ENCODE results near the gene ZNF625.
A peak's percentile ranks its signal among the peaks of the same experiment; 100 is the strongest.

ZNF625 gene

GRCh38 chr19:12156223-12157058, at the start of gene ZNF625:
TSS of gene ZNF625 (minus strand) at chr19:12156734. CDS start at chr19:12156558, 176 bp downstream.
- H3K9me3 Mint-ChIP-seq, result no peaks in the 10 kb centered on the region
- ATAC-seq (peak; percentile 91), DNase-seq (peak; percentile 60)
- H3K27ac Mint-ChIP-seq, result peak within 1 kb of the TSS; percentile 39
- peaks cover 5% of the 10 kb centered on the region for H3K36me3 Mint-ChIP-seq (ENCODE audit: low read depth)
- H3K27me3 Mint-ChIP-seq, result peaks cover 4% of the 10 kb centered on the region
- peaks cover 12% of the 10 kb centered on the region for H3K4me1 Mint-ChIP-seq
- H3K4me3 Mint-ChIP-seq, result peak within 1 kb of the TSS; percentile 84

DNA sequence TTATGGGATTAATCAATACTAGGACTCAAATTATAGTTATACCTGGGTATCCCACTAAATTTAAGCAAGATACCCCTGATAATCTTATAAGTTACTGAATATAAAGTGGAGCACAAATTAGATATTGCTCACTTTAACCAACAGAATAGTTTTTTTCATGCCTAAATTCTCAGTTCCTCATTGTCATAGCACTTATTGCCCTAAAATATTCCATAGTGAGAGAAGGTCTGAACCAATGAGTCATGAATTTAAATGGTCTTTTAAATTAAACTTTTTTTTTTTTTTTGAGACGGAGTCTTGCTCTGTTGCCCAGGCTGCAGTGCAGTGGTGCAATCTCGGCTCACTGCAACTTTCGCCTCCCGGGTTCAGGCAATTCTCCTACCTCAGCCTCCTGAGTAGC, 48.8 kb upstream of the ZNF625 start:
- DNase-seq (no peak), ATAC-seq (no peak)
- no peak overlapping the region for H3K4me3 Mint-ChIP-seq
- H3K36me3 Mint-ChIP-seq (ENCODE audit: low read depth), result peaks cover 41% of the 10 kb centered on the region
- no peak overlapping the region for H3K27ac Mint-ChIP-seq
- H3K9me3 Mint-ChIP-seq, result peaks cover 42% of the 10 kb centered on the region
- peaks cover 7% of the 10 kb centered on the region for H3K4me1 Mint-ChIP-seq
- no peaks in the 10 kb centered on the region for H3K27me3 Mint-ChIP-seq

- Mint-ChIP-seq H3K4me3 (no peak overlapping the region), H3K36me3 (ENCODE audit: low read depth) (peaks cover 26% of the 10 kb centered on the region), H3K9me3 (peaks cover 32% of the 10 kb centered on the region), H3K27me3 (no peaks in the 10 kb centered on the region), H3K4me1 (peaks cover 16% of the 10 kb centered on the region), H3K27ac (no peak overlapping the region)
- DNase-seq, result peak; percentile 59
- peak; percentile 78 for ATAC-seq
Measured at GRCh38 chr19:12202250-12202649, 45.7 kb upstream of the ZNF625 start.

DNA sequence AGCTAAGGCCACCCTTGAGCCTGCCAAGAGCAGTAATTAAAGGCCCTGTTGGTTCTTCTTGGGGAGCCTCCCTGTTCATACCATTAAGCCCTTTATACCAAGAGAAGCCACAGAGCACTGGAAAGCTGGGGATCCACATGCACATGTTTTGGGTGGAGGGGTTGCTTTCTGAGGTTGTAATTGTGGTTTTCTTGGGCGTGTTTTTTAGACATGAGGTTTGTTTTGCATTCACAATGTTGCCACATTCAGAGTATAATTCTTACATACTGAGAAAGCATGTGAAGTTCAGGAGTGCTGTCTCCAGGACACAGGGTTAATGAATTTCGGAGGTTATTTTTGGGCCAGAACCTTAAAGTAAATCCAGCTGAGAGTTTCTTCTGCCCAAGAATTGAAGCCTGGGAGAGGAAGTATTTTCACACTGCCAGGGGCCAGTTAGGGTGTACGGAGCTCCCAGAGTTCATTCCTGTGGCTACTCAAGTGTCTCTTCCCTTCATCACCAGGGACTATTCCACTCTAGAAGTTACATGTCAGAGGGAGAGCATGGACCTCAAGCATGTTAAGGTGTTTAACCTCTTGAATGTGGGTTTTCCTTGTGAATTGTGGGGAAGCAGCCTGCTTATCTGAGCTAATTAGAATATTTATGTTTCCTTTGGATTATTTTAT, 43.4 kb upstream of the ZNF625 start:
- H3K27me3 Mint-ChIP-seq, result peaks cover 5% of the 10 kb centered on the region

GRCh38 chr19:12198136-12198535, 41.6 kb upstream of the ZNF625 start:
- DNase-seq (no peak), ATAC-seq (no peak)
- H3K27me3 Mint-ChIP-seq, result peaks cover 5% of the 10 kb centered on the region
- no peak overlapping the region for H3K4me3 Mint-ChIP-seq
- peaks cover 34% of the 10 kb centered on the region for H3K4me1 Mint-ChIP-seq
- no peak overlapping the region for H3K27ac Mint-ChIP-seq
- peaks cover 37% of the 10 kb centered on the region for H3K36me3 Mint-ChIP-seq (ENCODE audit: low read depth)
- peaks cover 25% of the 10 kb centered on the region for H3K9me3 Mint-ChIP-seq

More for the DNA sequence above, 43.4 kb upstream of the ZNF625 start:
- DNase-seq (no peak), ATAC-seq (no peak)
- Mint-ChIP-seq H3K36me3 (ENCODE audit: low read depth) (peaks cover 28% of the 10 kb centered on the region), H3K4me1 (peaks cover 25% of the 10 kb centered on the region), H3K4me3 (no peak overlapping the region), H3K27ac (no peak overlapping the region), H3K9me3 (peaks cover 25% of the 10 kb centered on the region)

DNA sequence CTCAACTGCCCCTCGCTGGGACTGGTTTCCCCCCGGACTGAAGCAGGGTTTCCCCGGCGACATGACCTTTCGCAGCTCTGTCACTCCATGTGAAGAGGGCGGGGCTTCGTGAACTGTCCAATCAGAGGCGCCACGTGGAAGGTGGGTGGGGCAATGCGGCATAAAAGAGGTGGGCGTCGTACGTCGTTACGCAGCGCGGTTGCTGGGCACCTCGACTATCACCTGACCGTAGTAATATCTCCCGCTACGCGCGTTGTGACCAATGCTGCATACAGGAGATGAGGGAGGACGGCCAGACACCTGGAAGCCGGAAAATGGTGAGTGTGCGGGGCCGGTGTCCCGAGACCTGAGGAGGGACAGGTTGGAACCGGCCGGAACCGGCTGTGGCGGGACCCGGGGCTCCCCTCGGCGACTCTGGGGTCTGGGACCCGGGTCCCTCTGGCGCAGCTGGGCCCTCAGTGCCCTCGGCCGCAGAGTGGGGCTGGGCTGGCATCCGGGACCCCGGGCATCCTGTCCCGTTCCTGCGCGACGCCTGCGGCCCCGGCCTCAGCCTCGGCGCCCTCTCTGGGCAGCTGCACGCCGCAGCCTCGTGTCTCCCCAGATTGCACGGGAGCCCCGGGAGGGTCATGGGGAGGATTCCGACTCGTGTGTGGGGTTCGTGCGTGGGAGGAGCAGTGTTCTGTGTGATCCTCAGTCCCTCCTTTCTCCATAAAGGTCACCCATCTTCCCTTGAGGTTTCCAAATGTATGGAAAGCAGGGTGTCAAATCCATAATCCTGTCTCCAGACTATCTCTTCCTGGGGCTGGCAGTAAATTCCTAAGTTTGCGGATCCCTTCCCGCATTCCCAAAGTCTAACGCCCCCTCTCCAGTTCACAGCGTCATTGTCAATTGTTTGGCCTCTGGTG, 38.5 kb upstream of the ZNF625 start:
- H3K4me3 Mint-ChIP-seq, result peak overlapping the region; percentile 80
- H3K27me3 Mint-ChIP-seq, result peaks cover 5% of the 10 kb centered on the region
- peaks cover 28% of the 10 kb centered on the region for H3K4me1 Mint-ChIP-seq
- peak; percentile 81 for DNase-seq
- peak; percentile 86 for ATAC-seq
- H3K9me3 Mint-ChIP-seq, result peaks cover 39% of the 10 kb centered on the region
- H3K36me3 Mint-ChIP-seq (ENCODE audit: low read depth), result peaks cover 63% of the 10 kb centered on the region
- peak overlapping the region; percentile 78 for H3K27ac Mint-ChIP-seq

DNA sequence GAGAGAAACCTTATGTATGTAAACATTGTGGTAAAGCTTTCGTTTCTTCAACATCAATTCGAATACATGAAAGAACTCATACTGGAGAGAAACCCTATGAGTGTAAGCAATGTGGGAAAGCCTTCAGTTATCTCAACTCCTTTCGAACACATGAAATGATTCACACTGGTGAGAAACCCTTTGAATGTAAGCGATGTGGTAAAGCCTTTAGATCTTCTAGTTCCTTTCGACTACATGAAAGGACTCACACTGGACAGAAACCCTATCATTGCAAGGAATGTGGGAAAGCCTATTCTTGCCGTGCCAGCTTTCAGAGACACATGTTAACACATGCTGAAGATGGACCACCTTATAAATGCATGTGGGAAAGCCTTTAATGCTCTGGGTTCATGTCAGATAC, 31.1 kb upstream of the ZNF625 start:
- Mint-ChIP-seq H3K4me1 (peaks cover 3% of the 10 kb centered on the region), H3K9me3 (peaks cover 72% of the 10 kb centered on the region), H3K4me3 (no peak overlapping the region), H3K27me3 (no peaks in the 10 kb centered on the region), H3K36me3 (ENCODE audit: low read depth) (peaks cover 94% of the 10 kb centered on the region), H3K27ac (no peak overlapping the region)
- no peak for DNase-seq
- no peak for ATAC-seq

GRCh38 chr19:12180377-12180776, 23.8 kb upstream of the ZNF625 start:
- H3K9me3 Mint-ChIP-seq, result peaks cover 28% of the 10 kb centered on the region
- DNase-seq, result no peak
- H3K4me1 Mint-ChIP-seq, result peaks cover 10% of the 10 kb centered on the region
- no peak overlapping the region for H3K4me3 Mint-ChIP-seq
- no peak overlapping the region for H3K27ac Mint-ChIP-seq
- peaks cover 87% of the 10 kb centered on the region for H3K36me3 Mint-ChIP-seq (ENCODE audit: low read depth)
- ATAC-seq, result no peak
- H3K27me3 Mint-ChIP-seq, result no peaks in the 10 kb centered on the region

- no peak overlapping the region for H3K4me3 Mint-ChIP-seq
- H3K36me3 Mint-ChIP-seq (ENCODE audit: low read depth), result peaks cover 30% of the 10 kb centered on the region
- no peaks in the 10 kb centered on the region for H3K27me3 Mint-ChIP-seq
- H3K27ac Mint-ChIP-seq, result peak overlapping the region; percentile 9
- no peak for ATAC-seq
- peaks cover 53% of the 10 kb centered on the region for H3K4me1 Mint-ChIP-seq
- no peaks in the 10 kb centered on the region for H3K9me3 Mint-ChIP-seq
- DNase-seq, result no peak
Measured at GRCh38 chr19:12166626-12167025, 10.1 kb upstream of the ZNF625 start.

DNA sequence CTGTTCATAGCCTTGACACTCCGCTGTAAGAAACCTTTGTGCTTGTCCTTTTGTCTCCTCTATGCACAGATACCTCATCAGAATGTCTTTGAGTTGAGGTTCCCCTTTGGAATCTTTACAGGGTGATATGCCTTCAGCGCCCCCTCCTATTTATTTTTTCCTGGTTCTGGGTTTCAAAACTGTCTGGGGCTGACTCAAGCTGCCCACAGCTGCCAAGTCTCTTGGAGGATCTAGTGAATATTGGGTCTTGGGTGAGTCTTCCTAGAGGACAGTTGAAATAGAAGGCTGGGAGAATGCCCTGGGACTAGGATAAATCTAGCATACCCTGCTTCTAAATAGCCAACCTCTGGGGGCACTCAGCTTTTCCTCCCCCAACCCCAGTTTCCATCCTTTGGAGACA, 7.3 kb upstream of the ZNF625 start:
- H3K9me3 Mint-ChIP-seq, result no peaks in the 10 kb centered on the region
- no peaks in the 10 kb centered on the region for H3K27me3 Mint-ChIP-seq
- H3K4me1 Mint-ChIP-seq, result peaks cover 49% of the 10 kb centered on the region
- H3K36me3 Mint-ChIP-seq (ENCODE audit: low read depth), result peaks cover 18% of the 10 kb centered on the region
- ATAC-seq (no peak), DNase-seq (no peak)
- peak overlapping the region; percentile 100 for H3K4me3 Mint-ChIP-seq
- peak overlapping the region; percentile 99 for H3K27ac Mint-ChIP-seq

DNA sequence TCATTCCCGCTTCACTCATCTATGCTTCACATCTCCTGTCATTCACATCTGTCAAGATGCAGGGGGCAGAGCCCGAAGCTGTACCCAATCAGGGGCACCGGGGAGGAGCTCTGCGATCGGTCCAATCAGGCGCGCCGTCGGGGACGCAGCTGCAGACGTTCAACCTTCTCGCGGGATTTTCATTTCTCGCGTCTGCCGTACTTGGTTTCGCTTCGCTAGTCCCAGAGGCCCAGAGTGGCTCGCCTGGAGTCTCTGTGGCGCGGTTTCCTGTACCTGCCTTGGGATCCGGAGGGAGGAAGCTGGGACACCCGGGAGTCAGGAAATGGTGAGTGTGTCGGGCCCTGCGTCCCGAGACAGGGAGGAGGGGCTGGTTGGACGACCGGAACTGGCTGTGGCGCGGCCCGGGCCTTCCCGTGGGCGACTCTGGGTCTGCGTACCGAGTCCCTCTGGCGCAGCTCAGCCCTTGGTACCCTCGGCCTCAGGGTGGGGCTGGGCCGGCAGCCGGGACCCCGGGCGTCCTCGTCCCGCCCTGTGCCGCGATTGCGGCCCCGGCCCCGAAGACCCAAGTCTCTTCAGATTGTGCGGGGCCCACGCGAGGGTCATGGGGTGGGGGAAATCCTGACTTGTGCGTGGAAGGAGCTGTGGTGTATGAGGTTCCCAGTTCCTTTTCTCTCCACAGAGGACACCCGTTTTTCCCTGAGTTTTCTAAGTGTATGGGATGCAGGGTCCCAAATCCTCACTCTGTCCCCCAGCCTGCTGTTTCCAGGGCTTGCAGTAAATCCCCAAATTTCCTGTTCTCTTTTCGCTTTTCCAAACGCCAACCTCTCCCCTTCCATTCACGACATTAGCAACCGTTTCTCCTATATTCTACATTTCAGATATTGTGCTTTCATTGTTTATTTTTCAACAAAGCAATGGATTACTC, 6.6 kb upstream of the ZNF625 start, which contains the start of gene ZNF136:
Gene ZNF136, plus strand, starts transcription at position 215 of the 925 bp plus-strand sequence. Its CDS starts 108 bp downstream, at position 323.
- DNase-seq (peak; percentile 90), ATAC-seq (peak; percentile 99)
- Mint-ChIP-seq H3K36me3 (ENCODE audit: low read depth) (peaks cover 18% of the 10 kb centered on the region), H3K27me3 (no peaks in the 10 kb centered on the region), H3K9me3 (no peaks in the 10 kb centered on the region), H3K4me3 (peak within 1 kb of the TSS; percentile 100), H3K4me1 (peaks cover 49% of the 10 kb centered on the region), H3K27ac (peak within 1 kb of the TSS; percentile 99)

DNA sequence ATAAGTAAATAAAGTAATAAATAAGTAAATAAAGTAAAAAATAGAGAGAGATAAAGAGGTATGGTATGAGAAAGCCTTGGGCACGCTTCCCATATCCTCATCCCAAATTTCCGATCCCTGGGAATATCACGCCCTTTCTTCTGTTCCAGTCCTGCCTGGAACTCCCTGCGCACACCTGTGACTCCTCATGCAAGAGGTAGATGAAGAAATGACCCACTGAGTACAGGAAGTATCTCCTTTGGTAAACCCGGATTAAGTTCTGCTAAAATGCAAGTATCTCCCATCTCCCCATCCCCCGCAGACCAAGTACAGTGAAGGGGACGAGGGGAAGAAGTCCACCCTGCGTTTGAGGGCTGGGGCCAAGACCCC, 6.0 kb upstream of the ZNF625 start:
- Mint-ChIP-seq H3K36me3 (ENCODE audit: low read depth) (peaks cover 16% of the 10 kb centered on the region), H3K4me1 (peaks cover 46% of the 10 kb centered on the region), H3K27ac (peak overlapping the region; percentile 98), H3K9me3 (no peaks in the 10 kb centered on the region), H3K27me3 (no peaks in the 10 kb centered on the region), H3K4me3 (peak overlapping the region; percentile 100)
- no peak for DNase-seq
- no peak for ATAC-seq

DNA sequence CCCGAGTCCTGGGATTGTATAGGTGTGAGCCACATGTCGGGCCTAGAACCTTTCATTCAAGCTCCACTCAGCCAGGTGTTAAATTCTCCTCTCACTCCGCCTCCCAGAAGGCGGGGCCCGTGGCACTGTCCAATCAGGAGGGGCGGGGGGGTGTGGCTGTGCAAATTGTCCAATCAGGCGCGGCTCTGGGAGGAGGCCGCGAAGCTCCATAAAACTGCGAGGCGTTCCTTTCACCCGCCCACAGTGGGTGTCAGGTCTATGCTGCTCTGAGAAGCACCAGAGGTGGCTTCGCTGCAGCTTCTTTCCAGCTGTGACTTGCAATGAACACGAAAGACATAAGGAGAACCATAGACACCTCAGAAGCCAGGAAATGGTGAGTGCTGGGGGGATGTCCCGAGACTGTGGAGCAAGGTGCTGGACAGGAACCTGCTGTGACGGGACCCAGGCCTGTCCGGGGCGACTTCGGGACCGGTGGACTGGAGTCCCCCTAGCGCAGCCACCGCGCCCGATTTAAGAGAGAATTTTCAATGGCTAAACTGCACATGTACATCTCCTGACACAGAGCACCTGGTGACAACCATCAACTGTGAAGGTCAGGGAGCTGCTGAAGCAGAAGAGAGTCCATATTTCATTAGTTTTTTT, 3.4 kb upstream of the ZNF625 start:
- peaks cover 34% of the 10 kb centered on the region for H3K4me1 Mint-ChIP-seq
- H3K9me3 Mint-ChIP-seq, result no peaks in the 10 kb centered on the region
- no peak overlapping the region for H3K4me3 Mint-ChIP-seq
- DNase-seq, result peak; percentile 25
- ATAC-seq, result no peak
- H3K27ac Mint-ChIP-seq, result no peak overlapping the region
- peaks cover 4% of the 10 kb centered on the region for H3K27me3 Mint-ChIP-seq
- peaks cover 13% of the 10 kb centered on the region for H3K36me3 Mint-ChIP-seq (ENCODE audit: low read depth)

All from activated naive CD8-positive, alpha-beta T cell treated with anti-CD3 and anti-CD28 coated beads, Interleukin-2, amount 50 U/mL, for 24 hours (primary cell).